IPS-18c (cell line): ENCODE results near the gene TTLL11.
"Not testable (repeated sequence)": the region's sequence is repeated elsewhere in the genome, so short reads cannot be mapped to it uniquely, and the experiment has no call there.

Experiments
- H3K4me3 ChIP-seq: 2 replicates; pipeline ENCODE4 v1.7.0; 2013; ENCODE audit warnings: low read depth, mild to moderate bottlenecking, low read length, moderate library complexity; ENCODE audit not compliant: insufficient read depth
- H3K9me3 ChIP-seq: one replicate; pipeline ENCODE4 v1.6.1; 2013; ENCODE audit warnings: mild to moderate bottlenecking, low read length, moderate library complexity; ENCODE audit not compliant: control insufficient read depth, insufficient read depth

Gene TTLL11

DNA sequence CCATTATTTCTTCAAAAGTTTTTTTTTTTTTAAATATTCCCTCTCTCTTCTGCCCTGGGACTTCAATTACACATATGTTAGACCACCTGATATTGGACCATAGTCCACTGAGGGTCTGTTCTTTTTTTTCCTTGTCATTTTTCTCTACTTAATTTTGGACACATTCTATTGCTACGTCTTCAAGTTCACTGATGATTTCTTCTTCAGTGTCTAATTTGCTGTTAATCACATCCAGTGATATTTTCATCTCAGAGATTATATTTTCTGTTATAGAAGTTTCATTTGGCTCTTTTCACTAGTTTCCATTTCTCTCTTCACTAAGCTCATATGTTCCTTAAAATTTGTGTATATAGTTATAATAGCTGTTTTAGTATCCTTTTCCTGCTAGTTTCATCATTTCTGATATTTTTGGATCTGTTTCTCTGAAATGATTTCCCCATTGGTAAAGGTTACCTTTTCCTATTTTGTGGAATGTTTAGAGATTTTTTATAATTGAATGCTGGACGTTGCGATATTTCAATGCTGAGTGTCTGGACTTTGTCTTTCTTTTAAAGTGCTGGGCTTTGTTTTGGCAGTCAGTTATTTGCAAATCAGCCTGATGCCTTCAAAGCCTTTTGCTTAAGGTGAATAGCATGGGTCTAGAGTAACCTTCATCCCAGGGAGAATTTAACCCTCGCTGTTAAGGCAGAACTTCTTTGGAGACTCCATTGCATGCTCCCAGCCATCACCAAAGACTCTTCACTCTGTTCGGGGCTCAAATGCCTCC, 111.8 kb downstream of the TTLL11 start:
- H3K9me3 ChIP-seq, result no peaks in the 10 kb centered on the region
- H3K4me3 ChIP-seq, result no peak overlapping the region

DNA sequence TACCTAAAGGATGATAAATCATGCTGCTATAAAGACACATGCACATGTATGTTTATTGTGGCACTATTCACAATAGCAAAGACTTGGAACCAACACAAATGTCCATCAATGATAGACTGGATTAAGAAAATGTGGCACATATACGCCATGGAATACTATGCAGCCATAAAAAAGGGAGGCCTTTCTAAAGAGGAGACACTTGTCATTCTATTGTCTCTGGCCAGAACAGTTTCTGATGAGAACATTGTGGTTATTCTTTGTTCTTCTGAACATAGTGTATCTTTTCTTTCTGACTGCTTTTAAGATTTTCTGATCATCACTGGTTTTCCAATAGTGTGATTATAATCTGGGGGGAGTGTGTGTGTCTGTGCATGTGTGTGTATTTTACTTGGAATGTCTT, 112.4 kb downstream of the TTLL11 start:
- H3K4me3 ChIP-seq, H3K9me3 ChIP-seq: not testable (repeated sequence)

DNA sequence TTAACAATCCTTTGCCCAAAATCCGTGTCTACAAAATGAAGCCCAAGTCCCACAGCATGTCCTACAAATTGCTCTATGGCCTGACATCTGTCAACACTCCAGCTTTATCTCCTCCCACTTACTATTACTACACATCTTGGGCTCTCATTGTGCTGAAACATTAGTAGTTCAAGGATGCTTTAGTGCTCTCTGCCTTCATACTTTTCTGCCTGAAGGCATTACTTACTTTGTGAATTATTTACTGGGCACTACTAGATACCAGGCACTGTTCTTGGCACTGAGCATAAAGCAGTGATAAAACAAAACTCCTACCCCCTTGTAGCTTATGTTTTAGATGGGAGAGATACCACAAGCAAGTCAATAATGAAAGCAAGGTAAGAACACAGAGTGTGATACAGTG, 113.4 kb downstream of the TTLL11 start:
- H3K4me3 ChIP-seq, result no peak overlapping the region

DNA sequence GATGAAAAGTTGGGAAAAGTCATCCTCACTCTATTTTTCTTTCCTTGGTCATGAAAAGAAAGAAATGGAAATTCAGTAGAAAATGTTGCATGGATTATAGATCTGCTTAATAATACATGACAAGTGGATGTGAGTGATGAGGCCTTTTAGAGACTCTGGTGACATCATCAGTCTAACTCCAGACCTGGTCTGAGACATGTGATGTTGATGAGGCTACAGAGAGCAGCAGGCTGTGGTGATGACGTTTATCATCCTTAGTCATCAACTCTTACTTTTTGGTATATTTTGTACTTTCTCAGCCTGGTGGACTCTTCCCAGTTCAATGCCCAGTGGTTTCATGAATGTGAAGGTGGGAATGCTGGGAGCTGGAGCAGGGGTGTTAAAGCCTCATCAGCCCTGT, 116.4 kb downstream of the TTLL11 start:
- no peak overlapping the region for H3K4me3 ChIP-seq
- H3K9me3 ChIP-seq, result no peaks in the 10 kb centered on the region

More for the DNA sequence above, 113.4 kb downstream of the TTLL11 start:
- no peaks in the 10 kb centered on the region for H3K9me3 ChIP-seq

DNA sequence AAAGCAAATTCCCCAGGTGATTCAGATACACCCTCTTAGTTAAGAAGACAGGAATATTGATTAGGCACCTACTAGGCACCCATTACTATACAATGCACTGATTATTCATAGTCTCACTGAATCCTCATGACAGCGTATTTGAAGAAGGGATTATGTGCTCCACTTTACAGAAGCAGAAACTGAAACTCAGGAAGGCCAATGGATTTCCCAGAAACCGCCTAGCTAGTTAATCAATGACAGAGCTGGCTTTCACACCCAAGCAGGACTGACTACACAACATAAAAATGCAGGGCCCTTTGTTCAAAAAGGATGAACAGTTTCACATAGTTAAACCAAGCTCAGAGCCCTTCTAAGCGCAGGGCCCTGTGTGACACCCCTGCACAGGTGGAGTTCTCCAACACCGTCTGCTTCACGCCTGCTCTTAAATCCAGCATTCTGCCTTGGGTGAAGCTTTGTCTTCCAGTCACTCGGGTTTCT, 117.3 kb downstream of the TTLL11 start:
- no peak overlapping the region for H3K4me3 ChIP-seq
- H3K9me3 ChIP-seq, result no peaks in the 10 kb centered on the region

DNA sequence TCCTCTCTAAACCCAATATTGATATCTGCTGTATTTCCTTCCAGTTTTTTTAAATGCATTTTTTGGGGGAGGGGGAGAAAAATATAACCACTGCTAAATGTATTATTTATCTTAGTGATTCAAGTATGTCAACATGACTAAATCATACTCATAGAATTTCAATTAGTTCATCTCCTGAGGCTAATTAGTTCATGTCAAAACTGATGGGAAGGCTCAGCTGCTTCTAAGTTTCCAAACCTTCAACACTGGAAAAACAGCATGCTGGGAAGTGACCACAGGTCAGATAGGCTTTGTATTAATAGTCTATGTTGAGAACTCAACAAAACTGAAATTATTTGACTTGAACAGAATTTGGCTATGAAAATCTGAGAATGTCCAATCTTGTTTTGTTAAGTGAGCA, 118.7 kb downstream of the TTLL11 start:
- Histone ChIP-seq H3K4me3 (no peak overlapping the region), H3K9me3 (no peaks in the 10 kb centered on the region)

DNA sequence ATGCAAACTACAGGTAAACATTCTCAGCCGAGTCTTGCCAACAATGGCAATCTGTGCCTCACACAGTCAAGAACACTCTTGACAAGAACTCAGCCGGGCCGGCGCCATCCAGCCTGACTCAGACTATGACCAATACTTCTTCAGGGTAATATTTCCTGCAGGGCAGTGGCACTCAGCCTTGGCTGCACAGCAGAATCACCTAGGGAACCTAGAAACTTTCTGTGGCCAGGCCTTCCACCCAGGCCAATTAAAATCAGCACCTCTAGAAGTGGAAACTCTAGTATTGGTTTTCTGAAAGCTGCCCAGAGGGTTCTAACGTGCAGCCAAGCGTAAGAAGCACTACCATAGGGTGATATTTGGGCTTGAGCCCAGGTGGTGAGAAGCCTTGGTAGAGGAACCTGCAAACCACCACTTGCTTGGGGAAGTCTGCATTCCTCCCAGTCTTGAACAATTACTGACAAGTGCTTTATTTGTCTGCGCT, 120.6 kb downstream of the TTLL11 start:
- Histone ChIP-seq H3K4me3 (no peak overlapping the region), H3K9me3 (no peaks in the 10 kb centered on the region)

DNA sequence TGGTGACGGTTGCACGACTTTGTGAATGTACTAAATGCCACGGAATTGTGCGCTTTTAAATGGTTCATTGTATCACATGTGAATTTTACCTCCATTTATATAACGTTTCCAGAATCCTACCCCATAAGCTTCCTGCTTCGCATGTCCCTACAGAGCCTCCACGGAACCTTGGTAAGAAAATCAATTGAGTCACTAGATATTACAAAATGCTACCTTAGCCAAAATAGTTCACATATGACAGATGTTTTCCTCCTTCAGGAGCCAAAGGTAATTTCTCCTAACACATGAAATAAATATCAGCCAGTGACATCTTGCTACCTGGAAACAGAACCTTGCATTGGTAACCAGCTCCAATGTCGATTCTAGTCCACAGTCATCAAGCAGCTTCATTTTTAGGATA, 125.1 kb downstream of the TTLL11 start:
- Histone ChIP-seq H3K9me3 (no peaks in the 10 kb centered on the region), H3K4me3 (no peak overlapping the region)

DNA sequence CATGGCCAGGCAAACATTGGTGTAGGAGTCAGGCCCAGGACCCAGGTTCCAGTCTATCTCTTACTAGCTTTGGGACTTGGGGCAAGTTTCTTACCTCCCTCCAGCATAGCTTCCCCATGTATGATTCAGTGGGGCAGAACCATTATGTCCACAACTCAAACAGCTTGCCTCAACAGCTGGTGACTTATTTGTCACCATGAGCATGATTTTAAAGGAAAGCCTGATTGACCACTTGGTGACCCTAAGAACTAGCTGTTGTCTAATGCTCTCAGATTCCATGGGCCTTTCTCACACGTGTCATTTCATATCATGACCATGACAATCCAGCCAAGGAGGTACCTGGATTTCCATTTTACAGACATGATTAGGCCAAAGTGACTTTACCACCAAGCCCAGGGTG, 126.4 kb downstream of the TTLL11 start:
- Histone ChIP-seq H3K9me3 (no peaks in the 10 kb centered on the region), H3K4me3 (no peak overlapping the region)

DNA sequence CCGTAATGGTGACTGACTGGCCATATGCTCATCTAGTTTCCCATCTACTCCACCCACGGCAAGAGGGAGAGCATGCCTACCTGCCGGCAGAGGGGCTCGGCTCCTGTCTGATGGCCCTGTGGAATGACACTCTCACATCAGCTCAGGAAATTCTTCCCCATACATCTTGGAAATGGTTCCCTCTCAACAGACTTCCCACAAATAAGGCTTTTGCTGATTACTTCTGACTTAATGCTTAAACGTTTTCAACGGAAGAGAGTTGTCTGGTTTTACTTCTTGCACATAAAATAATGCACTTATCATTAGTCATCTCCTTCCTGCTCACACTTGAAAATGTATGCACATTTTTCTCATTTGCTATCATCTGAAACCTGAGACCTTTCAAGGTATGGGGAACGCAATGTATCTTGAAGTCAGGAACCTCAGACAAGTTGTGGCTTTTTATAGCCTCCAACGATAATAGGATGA, 129.5 kb downstream of the TTLL11 start:
- Histone ChIP-seq H3K9me3 (no peaks in the 10 kb centered on the region), H3K4me3 (no peak overlapping the region)

DNA sequence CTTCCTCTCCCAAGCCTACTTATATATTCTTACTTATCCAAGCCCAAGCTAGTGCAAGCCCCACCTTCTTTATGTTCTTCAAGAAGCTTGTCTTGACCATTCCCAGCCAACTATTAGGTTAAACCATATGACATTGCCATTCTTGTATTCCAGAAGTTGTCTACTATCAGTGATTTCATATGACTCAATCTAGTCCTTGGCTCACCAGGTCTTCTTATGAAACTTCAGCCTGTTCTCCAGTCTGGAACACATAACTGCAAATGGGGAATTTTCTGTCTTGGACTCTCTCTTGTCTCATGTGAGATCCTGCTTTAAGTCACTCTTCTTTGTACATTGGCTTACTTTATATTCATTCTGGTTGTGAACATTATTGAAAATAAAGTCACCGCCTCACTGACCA, 130.7 kb downstream of the TTLL11 start:
- no peaks in the 10 kb centered on the region for H3K9me3 ChIP-seq
- no peak overlapping the region for H3K4me3 ChIP-seq

DNA sequence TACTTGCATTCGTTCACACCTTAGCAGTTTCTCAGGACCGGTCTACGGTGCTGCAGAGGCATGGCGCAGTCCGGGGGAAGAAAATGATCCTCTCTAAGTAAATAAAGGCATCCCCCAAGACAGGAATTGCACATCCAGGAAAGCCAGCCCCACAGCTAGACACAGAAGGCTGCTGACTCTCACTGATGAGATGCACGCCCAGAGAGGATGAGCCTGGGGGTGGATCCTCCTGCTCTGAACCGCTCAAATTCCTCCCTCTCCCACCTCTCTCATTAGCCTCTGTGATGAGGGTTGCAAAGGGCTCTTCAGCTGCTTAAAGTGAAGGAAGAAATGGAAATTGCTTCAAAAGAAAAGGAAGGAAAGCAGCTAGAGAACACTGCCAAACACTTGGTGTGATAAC, 132.4 kb downstream of the TTLL11 start:
- no peaks in the 10 kb centered on the region for H3K9me3 ChIP-seq
- H3K4me3 ChIP-seq, result no peak overlapping the region

DNA sequence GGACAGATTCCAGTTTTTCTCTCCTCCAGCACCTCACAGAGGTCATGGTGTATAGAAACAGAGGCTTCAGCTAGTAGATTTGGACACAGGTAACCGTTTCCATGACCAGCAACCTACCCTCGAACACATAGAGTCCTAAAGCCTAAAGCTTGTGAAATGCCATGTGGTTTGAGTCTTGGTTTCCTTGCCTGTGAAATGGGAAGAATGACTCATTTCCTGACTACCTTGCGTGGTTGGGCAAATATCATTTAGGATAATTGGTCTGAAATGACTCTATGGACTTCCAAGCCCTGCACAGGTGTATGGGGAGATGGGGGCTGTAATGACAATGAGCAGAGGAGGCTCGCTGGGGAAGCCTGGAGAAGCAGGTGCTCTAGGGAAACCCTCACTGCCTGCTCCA, 134.6 kb downstream of the TTLL11 start:
- no peak overlapping the region for H3K4me3 ChIP-seq
- no peaks in the 10 kb centered on the region for H3K9me3 ChIP-seq

DNA sequence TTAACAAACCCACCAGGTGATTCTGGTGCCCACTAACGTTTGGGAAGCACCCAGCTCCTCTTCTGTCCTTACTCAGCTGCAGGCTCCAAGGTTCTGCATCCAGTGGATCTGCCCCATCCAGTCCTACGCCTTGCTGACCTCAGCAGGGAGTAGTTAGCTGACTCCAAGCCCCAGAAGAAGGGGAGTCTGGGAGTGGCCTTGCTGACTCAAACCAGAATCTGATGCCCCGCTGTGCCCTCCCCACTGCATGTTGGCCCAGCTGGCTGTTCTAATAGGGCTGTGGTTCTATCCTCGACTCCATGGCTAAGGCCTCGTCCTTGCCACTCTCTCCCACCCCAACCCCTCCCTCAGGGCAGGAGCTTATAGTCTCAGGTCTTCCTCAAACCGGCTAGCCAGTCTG, 136.3 kb downstream of the TTLL11 start:
- H3K9me3 ChIP-seq, result no peaks in the 10 kb centered on the region
- no peak overlapping the region for H3K4me3 ChIP-seq

DNA sequence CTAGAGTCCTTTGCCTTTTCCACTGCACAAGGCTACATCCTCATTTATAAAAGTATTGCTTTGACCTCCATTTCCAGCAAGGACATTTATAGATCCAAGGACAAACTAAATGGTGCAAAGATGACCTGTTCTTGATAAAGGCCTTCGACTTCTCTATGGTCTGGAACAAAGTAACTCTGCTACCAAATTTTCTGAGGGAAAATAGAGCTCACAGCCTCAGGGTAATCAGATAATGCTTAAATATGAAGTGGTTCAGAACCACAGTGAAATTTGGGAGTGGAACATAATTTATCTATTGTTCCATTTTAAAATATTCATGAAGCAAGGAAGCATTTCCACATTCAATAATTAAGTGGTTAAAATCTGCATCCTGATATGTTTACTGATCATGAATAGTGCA, 137.5 kb downstream of the TTLL11 start:
- no peaks in the 10 kb centered on the region for H3K9me3 ChIP-seq
- H3K4me3 ChIP-seq, result no peak overlapping the region

DNA sequence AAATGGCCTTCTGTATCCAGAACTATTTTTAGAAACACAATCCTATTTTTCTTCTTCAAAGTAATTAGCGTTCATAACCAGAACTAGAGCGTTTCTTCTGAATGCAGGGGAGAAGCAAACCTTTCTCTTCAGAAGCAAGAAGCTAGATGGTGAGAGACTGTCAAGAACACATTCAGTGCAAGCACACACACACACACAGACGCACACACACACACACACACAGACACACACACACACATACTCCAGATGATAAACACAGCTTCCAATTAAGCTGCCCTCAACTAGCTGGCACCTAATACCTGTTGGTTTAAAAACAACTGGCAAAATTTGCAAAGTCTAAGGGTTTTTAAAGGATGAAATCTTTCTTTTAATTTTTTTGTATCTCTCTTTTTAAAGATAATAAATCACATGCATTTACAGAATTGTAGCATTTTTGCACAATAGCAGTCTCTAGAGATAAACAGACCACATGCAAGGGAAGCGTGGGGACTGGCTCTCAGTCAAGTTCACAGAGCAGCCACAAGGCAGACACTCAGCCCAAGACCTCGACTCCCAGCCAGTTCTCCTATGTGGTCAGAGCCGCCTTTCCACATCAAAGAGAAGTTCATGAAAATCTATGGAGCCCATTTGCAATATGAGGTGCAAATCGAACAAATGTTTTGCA, 138.5 kb downstream of the TTLL11 start:
- Histone ChIP-seq H3K9me3 (no peaks in the 10 kb centered on the region), H3K4me3 (no peak overlapping the region)

DNA sequence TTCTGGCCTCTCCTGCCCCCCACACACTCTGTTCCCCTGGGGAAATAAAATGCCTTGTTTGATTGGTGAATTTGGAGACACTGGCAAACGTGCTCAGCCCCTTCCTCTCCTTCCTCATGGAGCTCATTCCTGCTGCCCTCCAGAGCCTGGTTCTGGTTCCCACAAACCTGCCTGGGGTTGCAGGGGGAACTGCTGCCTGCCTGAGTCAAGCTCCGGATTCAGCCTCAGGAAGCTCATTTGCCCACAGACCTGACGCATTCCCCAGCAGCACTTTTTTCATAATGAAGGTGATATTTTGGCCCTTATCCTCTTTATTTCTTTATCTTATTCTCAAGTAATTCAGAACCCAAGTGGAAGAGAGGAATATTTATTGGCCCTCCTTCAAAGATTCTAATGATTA, 140.5 kb downstream of the TTLL11 start:
- no peaks in the 10 kb centered on the region for H3K9me3 ChIP-seq

DNA sequence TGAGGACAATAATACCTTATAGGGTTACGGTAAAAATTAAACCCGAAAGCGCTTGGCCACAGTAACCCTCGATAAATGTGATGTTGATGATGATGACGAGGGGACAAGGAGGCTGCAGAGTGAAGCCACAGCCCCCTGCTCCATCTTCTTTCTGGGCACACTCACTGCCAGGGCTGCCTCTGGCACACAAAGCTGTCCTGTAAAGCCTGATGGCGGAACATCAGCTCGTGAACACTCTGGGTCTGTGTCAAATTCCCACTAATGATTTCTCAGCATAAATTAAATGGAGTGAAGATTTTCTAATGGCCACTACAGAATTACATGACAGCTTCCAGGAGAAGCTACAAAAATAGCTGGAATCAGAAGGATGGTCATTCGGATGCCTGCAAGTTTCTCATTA, 142.2 kb downstream of the TTLL11 start:
- H3K9me3 ChIP-seq, result no peaks in the 10 kb centered on the region
- no peak overlapping the region for H3K4me3 ChIP-seq

More for the DNA sequence above, 140.5 kb downstream of the TTLL11 start:
- no peak overlapping the region for H3K4me3 ChIP-seq
